Activated CD4-positive, CD25-positive, alpha-beta regulatory T cell treated with anti-CD3 and anti-CD28 coated beads, Interleukin-2, amount 50 U/mL, for 16 hours (primary cell): ENCODE measurements around the gene KCNH5.
"Not testable (repeated sequence)": the region's sequence is repeated elsewhere in the genome, so short reads cannot be mapped to it uniquely, and the experiment has no call there.

ENCODE experiments used
- DNase-seq: peaks from one replicate; pipeline ENCODE4 v3.0.0-alpha.2; 2020; ENCODE audit warnings: low read depth, low spot score

Gene KCNH5

DNA sequence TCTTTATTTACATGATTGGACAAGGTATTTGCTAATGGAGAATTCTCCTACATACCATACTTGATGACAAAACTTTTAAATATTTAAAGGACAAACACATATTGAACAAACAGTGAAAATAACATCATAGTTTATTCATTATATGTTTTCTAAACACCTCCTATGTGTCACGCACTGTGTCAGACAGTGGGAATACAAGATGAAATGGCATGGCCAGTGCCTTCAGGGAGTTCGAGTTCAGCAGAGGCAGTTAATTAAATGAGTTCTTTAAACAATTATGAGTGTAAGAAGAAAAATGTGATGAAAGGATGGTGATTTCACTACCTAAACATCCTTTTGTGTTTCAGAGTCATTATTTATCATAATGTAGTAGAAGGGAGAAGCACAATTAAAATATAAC lies 159.8 kb downstream of the KCNH5 start:
- no peak for DNase-seq

DNA sequence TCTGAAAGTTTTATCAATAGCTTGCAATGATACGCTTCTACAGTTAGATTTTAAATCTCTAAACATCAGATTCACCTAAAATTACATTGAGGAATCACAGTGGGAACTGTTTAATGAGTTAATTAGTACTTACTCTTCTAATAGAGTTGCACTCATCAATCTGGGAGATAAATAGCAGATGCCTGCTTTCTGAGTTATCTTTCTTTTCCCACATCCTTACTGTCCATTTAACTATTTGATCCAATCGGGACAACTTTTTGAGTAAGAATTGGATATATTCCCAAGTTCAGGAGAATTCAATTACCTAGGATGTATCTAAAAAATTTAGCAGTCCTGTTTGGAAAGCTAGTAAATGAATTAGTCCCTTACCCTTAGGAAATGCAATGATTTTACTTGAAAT lies 162.3 kb downstream of the KCNH5 start:
- DNase-seq = no peak

DNA sequence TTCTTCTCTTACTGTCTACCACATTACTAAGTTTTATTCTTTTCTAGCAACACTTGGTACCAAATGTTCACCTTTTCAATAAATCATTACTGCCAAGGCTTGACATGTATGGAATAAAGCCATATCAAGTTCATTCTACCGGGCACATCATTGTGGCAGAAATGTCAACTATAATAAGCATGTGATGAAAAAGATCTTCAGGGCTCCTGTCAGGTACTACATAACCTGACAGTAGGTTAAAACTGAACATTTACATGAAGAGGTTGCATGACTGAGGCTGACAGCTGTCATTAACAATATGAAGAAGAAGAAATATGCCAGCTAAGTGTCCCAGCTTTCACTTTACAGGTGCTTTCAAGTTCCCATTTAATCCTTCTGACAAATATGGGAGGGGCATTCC lies 178.9 kb downstream of the KCNH5 start:
- DNase-seq = no peak

DNA sequence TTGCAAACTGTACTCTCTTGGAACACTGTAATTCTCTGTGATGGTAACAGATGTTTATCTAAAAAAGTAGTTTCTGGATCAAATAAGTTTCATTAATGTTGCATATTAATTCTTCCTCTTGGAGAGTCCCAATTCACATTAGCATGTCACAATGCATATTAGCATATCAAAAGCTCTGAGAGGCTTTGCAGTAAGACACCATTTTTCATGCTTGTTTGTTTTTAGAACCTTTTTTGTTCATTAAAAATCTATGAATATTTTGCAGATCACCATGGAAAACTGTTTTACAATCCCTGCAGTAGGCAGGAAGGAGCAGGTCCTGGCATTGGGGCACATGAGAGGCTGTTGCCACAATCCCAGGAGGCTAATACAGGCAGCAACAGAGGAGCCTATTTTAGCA lies 180.7 kb downstream of the KCNH5 start:
- DNase-seq = no peak

DNA sequence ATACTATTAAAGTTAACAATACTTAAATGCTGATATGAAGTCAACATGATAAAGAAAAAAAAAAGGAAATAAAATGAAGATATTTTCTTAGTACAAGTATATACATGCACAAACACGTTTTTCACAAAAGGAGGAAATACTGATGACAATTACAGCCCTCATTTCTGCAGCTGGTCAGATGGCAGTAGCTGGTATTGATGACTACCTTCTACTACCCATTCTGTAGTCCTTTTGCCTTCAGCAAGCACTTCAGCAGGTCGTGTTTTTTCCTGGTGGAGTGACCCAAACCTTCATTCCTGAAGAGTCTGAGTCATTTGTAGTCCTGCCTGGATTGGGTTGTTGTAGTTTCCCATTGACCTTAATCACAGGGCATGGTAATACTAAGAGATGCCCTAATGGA lies 187.2 kb downstream of the KCNH5 start:
- not testable (repeated sequence) for DNase-seq

DNA sequence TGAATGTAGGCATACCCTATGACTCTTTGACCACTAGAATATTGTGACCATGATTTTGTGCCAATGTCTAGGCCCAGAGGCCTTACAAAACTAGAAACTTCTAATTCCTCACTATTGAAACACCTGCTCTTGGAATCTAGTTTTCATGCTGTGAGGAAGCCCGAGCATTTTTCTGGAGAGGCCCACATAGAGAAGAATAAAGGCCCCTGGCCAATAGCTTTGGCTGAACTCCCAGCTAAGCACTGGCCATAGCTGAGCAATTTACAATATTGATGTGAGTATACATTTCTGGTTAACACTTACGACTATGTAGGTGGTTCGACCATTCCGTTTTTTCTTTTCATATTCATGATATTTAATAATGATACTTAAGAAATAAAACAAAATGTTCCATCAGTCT lies 190.3 kb downstream of the KCNH5 start:
- DNase-seq = no peak

DNA sequence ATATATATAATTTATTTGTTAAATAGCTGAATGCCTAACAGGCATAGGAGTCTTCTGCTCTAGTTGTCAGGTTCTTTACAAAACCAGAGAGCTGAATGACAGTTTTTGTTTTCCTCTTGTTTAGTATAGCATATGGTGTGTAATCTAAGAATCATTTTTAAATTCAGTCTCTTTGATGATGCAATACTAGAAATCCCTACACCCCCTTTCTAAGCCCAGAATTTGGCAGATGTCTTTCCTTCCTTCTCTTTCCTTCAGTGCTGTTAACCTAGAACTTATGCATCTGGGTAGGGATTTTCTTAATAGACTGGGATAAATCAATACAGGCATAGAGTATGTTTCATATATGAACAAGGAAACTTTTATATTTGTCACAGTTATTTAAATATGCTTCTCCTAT lies 198.1 kb downstream of the KCNH5 start:
- DNase-seq = no peak

DNA sequence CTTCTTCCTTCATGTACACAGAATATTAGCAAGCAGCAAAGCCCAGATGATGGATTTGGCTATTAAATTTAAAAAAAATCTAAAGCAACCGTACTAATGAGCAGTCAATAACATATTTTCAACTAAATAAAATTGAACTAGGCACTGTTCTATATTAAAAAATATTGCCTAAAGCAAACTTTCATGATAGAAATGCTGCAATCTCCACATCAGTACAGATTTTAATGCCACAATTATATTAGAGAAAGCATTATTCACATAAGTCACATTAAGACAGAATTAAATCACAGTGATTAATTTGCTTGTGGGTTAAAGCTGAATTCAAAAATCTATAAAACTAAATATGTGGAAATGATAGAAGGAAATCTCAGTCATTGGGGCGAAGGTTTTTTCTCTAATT lies 200.7 kb downstream of the KCNH5 start:
- no peak for DNase-seq

DNA sequence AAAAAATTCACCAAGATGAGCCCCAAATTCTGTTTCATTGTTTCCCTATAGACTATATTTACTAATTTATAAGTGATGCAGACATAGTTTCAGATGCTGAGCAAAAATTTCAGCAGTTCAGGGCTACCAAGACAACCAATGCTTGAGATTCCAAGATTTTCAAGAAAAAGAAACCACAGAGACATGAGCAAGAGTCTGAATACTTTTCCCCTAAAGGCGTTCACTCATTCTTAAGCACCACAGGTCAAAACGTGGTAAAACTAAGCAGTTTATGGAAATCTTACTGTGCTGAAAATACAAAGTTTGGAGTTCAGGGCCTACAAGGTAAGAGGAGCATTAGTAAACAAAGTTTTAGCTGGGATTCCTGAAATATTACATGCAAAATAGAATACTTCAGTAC lies 221.2 kb downstream of the KCNH5 start:
- no peak for DNase-seq

DNA sequence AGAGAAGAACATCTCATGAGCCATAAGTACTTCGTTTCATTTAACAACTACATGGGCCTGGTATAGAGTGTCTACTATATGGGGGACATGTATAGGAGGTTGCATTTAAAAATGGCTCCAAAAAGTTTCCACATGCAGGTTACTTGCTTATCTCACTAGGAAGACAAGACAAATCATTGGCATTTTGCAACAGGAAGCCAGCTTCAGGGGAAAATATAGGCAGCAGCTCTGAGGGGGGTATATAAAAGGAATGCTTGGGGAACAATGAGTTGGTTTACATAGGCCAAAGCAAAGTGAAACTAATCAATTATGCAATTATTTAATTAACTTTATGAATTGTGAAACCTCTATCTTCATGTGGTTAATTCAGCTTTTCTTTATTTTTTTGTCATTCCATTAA lies 225.3 kb downstream of the KCNH5 start:
- DNase-seq = no peak

DNA sequence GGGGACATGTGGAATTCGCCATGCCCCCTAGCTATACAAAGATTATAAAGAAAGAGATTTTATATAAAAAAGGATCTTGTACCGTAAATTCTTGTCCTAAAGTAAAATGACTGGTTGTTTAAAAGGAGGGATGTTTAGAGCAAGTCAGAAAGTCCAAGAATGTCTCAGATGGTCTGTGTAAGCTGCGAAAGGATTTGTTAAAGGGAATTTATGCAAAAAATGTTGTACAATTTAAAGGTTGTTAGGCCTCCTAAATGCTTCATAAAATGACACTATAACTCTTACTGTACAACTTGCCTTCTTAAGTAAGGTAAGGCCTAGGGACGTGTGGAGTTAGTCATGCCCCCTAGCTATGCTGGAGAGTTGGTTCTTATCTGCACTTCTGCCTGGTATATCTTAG lies 237.6 kb downstream of the KCNH5 start:
- DNase-seq = no peak

DNA sequence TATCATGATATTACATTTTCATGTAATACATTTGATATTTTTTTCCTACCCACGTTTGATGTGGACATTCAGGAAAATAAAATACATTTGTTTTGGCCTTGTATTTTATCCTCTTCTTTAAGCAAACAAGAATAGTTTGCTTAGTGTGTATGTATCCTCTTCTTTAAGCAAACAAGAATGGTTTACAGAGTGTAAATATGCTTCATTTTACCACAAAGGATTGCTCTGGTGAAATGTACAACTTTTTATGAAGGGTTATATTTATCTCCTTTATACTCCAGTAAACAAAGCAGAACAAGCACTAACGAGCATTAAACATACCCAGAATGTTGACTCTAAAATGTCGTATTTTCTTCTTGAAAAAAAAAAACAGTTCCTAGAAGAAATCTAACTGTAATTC lies 244.7 kb downstream of the KCNH5 start:
- DNase-seq = no peak

DNA sequence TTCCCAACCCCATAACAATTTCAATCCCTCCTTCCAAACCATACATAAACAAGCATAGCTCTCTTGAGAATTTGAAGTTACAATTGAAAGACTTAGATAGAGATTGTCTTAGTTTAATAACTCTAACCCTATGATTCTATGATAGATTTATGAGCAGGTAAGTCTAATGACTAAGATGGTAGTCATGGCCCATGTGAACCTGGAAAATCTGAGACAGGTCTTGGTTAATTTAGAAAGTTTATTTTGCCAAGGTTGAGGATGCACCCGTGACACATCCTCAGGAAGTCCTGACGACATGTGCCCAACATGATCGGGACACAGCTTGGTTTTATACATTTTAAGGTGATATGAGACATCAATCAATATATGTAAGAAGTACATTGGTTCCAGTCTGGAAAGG lies 248.8 kb downstream of the KCNH5 start:
- DNase-seq = no peak

DNA sequence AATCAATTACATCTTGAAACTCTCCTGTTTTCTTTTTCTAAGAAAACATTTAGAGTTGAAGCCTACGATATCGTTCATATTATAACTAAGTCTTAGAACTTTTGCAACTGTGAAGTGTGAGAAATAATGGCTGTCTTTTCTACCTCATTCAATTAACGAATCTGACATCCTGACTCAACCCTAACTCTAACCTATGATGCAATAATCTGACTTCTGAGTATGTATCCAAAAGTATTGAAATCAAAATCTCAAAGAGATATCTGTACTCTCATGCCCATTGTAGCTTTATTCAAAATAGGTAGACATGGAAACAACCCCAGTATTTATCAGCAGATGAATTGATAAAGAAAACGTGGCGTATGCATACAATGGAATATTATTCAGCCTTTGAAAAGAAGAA lies 252.7 kb downstream of the KCNH5 start:
- DNase-seq = no peak

DNA sequence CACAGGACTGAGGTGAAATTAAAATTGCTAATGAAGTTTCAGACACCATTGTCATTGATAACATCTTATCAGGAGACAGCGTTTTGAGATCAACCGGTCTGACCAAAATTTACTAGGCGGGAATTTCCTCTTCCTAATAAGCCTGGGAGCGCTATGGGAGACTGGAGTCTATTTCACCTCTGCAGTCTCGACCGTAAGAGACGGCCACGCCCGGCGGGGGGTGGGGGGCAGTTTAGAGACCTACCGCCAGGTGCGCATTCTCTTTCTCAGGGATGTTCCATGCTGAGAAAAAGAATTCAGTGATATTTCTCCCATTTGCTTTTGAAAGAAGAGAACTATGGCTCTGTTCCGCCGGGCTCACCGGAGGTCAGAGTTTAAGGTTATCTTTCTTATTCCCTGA lies 263.9 kb downstream of the KCNH5 start:
- not testable (repeated sequence) for DNase-seq

DNA sequence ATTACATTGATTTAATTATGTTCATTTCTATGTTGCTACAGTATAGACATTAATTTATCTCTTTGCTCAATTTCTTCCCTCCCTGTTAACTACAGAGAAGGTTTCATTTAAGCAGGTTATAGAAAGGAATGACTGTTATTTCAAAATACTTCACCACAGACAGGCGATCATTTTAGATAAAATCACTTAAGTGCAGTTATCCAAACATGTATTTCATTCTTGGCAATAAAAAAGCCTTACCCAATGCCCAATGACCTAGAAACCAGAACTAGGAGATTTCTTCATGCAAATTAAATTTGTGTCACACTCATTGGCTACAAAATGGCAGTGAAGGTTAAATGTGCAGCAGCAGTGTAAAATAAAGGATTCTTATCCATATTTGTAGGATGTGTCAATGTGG lies 266.4 kb downstream of the KCNH5 start:
- no peak for DNase-seq

DNA sequence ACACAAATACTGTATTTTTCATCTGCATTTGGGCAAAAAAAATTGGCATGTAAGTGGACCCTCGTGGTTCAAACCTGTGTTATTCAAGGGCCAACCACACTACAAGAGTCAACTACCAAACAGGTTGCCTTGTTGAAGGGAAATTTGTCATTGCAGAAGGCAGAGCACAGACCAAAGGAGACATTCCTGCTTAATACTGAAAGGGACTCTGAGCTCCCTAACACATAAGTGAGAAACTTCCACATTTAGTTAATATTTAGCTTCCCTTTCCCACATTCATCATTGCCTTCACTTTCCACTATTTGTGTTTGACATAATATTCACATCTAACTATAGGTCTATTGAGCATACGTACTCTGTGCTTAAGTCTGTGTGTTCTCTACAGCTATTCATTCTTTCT lies 266.9 kb downstream of the KCNH5 start:
- no peak for DNase-seq

DNA sequence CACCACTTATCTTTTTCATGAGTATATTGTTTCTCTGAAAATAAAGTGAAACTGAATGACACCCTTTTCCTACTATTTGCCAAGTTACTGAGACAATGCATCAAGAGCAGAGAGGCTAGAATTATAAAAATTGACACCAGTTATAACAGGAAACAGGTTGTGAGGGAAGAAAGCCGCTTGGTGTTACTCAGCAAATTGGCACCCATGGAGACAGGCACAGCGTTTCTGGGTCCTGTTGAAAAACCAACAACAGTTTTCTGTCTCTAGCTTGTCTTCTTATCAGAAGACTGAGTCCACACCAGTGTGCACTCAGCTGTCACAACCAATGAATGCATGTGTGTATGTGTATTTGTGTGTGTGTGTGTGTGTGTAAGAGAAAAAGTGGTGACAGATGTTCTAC lies 267.7 kb downstream of the KCNH5 start:
- no peak for DNase-seq

DNA sequence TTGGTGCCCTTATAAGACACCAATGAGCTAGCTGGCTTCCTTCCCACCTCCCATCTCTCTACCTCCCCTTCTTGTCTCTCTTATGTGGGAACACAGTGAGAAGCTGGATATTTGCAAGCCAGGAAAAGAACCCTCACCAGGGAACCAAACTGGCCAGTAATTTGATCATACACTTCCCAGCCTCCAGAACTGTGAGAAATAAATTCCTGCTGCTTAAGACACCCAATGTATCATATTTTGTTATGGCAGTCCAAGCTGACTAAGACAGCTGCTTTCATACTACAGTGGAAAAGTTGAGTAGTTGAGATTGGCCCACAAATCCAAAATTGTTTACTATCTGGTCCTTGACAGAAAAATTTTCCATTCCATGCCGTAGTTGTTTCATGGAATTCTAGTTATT lies 269.0 kb downstream of the KCNH5 start:
- no peak for DNase-seq

DNA sequence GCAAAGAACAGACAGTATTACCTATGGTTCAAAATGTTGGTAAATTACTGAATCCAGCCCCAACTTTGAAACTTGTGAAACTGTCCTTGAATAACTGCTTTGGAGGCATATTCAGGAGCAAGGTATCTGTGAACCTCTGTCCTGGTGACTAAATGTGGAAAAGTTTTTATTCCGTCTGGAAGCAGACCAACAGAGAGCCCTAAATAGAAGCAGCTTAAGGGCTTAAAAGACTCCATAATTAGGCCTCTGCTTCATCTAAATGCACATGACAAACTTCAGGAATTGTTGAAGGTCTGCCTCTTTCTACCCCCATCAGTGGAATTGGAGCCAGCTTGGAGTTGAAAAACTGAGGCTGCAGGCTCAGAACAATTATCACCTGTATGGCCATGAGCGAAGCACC lies 276.5 kb downstream of the KCNH5 start:
- DNase-seq = no peak

DNA sequence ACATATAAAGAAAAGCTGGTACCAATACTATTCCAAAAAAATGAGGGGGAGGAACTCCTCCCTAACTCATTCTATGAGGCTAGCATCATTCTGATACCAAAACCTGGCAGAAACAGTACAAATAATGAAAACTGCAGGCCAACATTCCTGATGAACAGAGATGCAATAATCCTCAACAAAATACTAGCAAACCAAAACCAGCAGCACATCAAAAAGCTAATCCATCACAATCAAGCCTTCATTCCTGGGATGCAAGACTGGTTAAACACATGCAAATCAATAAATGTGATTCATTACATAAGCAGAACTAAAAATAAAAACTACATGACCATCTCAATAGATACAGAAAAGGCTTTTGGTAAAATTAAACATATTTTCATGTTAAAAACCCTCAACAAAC lies 281.3 kb downstream of the KCNH5 start:
- DNase-seq = no peak

DNA sequence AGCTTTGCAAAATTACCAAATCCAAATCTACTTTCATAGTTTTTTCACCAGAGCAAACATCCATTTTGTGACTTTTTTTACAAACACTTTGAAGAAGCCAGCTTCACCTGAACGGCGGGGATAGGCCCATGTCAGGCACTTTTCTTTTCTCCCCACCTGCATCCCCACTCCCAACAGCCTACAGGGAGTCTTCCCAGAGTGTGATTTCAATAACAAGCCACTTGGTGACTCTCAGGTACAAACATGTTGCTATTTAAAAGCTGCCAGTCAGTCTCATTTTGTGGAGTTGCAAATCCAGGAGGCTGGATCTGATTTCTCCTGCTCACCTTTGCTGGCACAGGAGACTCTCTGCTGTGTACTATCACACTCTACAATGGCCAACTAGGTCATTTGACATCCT lies 285.5 kb downstream of the KCNH5 start:
- DNase-seq = no peak

DNA sequence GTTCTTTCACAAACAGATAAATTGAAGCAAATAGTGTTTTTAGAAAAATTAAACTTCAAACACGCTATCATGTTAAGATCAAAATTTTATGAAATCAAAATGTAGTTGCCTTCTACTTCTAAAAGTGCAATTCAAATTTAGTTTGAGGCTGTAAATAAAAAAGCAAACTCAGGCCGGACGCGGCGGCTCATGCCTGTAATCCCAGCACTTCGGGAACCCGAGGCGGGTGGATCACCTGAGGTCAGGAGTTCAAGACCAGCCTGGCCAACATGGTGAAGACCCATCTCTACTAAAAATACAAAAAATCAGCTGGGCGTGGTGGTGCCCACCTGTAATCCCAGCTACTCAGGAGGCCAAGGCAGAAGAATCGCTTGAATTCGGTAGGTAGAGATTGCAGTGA lies 298.4 kb downstream of the KCNH5 start:
- not testable (repeated sequence) for DNase-seq

DNA sequence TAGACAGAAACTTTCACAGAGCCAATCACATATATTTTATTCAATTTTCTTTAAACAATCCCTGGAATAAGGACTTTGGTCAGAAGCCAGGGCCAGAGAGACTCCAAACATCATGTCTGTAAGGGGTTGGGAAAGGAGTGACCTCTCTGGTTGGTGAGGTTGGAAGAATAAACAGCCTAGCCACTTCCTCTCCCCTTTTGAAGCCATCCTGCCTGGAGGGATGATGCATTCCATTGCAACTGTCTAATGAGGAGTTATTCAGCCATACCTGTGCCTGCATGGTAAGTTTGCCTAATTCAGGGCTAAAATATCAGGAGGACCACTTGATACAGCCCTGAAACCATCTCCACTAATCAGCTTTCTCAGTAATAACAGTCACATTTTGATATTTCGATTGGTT lies 299.8 kb downstream of the KCNH5 start:
- no peak for DNase-seq

DNA sequence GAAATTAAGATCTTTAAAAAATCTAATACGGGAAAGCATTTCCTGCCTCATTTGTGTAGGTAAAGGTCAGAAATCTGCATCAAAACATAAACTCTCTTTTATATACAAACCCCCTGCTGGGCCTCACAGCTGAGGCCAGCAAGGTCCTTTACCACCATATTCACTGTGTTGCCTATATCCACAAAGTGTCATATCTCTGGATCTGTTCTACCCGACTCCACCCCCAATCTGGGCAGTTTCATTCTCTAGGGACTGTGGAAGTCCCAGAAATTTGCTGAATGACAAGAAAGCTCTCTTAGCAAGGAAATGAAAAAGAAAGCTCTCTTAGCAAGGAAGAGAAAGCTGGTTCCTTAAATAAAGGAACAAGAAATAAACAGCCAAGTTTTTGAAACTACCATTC lies 301.7 kb downstream of the KCNH5 start:
- DNase-seq = no peak
